RWPE1 (cell line): ENCODE data around the gene RHBDL3.

ENCODE experiments used
- CTCF ChIA-PET: fragments of 350-600 bp; sonication (Branson Sonifier 250); formaldehyde crosslinking; extraction: SDS; loops from one replicate; lab custom pipeline; 2021; lab: Yijun Ruan, JAX
- POLR2A ChIA-PET: fragments of 400-600 bp; formaldehyde crosslinking; extraction: SDS; loops from one replicate; lab custom pipeline; 2020; ENCODE audit warnings: antibody characterized with exemption; ENCODE audit not compliant: low non-redundant PET; lab: Yijun Ruan, JAX
- DNase-seq: peaks from one replicate; pipeline ENCODE4 v3.0.0; 2012; ENCODE audit warnings: low spot score
- H3K27ac ChIP-seq: fragments of 450-650 bp; 2 replicates; pipeline ENCODE4 v1.5.1; 2017
- CTCF ChIP-seq: fragments of 450-650 bp; conservative IDR thresholded peaks from 2 replicates; pipeline ENCODE4 v1.5.1; 2017; ENCODE audit warnings: low read depth, mild to moderate bottlenecking

The RHBDL3 gene

GRCh38 chr17:32264823-32265191, 825 bp upstream of the RHBDL3 start:
- ChIA-PET CTCF (no interaction called here), POLR2A (no interaction called here)
- no peak for DNase-seq
- TF ChIP-seq CTCF = no peak
- H3K27ac ChIP-seq = no peak overlapping the region

GRCh38 chr17:32266051-32266388, 388 bp downstream of the RHBDL3 start:
- no peak overlapping the region for H3K27ac ChIP-seq
- ChIA-PET CTCF (interaction anchor here (0.6 kb wide), 1 partner anchor 13 kb away, joined by 4 read pairs; no protein-coding TSS in a partner anchor), POLR2A (no interaction called here)

GRCh38 chr17:32266389-32267301, 1.0 kb downstream of the RHBDL3 start:
- ChIA-PET CTCF (interaction anchor here (0.6 kb wide), 1 partner anchor 12 kb away, joined by 4 read pairs; no protein-coding TSS in a partner anchor), POLR2A (no interaction called here)
- TF ChIP-seq CTCF = no peak
- no peak overlapping the region for H3K27ac ChIP-seq
- DNase-seq = no peak

More at GRCh38 chr17:32266051-32266388, 388 bp downstream of the RHBDL3 start:
- no peak for DNase-seq
- TF ChIP-seq CTCF = no peak

GRCh38 chr17:32267690-32268205, 2.1 kb downstream of the RHBDL3 start:
- ChIA-PET CTCF (interaction anchor here (1.4 kb wide), 1 partner anchor 15 kb away, joined by 8 read pairs; no protein-coding TSS in a partner anchor), POLR2A (no interaction called here)
- H3K27ac ChIP-seq = no peak overlapping the region
- DNase-seq = no peak
- TF ChIP-seq CTCF = no peak

GRCh38 chr17:32268734-32269288, 3.2 kb downstream of the RHBDL3 start:
- POLR2A ChIA-PET = no interaction called here
- no peak for TF ChIP-seq CTCF
- H3K27ac ChIP-seq = no peak overlapping the region
- CTCF ChIA-PET = interaction anchor here (1.4 kb wide), 1 partner anchor 16 kb away, joined by 8 read pairs; no protein-coding TSS in a partner anchor
- no peak for DNase-seq

GRCh38 chr17:32269377-32269776, 3.7 kb downstream of the RHBDL3 start:
- POLR2A ChIA-PET = no interaction called here
- no peak for TF ChIP-seq CTCF
- CTCF ChIA-PET = no interaction called here
- no peak overlapping the region for H3K27ac ChIP-seq
- no peak for DNase-seq
